Fibroblast of skin of right biceps (primary cell): Measurements from ENCODE around the gene STAC3.
"Not testable (repeated sequence)": the region's sequence is repeated elsewhere in the genome, so short reads cannot be mapped to it uniquely, and the experiment has no call there.

ENCODE experiments used
- DNase-seq: peaks from one replicate; pipeline ENCODE4 v3.0.0-alpha.2; 2013

The STAC3 gene

DNA sequence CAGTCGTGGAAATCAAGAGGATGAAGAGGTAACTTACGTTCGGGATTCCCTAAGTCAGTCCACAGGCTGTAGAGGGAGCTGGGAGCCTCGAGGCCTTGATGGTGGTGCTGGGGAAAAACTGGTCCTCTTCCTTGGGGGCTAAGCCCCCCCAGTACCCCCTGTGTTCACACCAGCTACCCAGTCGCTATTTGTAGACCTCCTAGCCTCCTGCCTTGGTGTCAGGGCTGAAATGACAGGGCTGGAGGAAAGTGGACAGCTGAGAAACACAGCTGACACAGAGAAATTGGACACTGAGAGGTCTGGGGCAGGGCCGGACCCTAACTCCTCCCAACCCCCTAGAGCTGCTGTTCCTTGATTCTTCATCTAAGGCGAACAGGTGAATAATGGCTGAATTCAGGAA is at the start of gene STAC3:
Gene STAC3, minus strand, starts transcription at position 232 of the 400 bp plus-strand sequence. CDS start 1,551 bp downstream, outside the sequence.
- DNase-seq: no peak

DNA sequence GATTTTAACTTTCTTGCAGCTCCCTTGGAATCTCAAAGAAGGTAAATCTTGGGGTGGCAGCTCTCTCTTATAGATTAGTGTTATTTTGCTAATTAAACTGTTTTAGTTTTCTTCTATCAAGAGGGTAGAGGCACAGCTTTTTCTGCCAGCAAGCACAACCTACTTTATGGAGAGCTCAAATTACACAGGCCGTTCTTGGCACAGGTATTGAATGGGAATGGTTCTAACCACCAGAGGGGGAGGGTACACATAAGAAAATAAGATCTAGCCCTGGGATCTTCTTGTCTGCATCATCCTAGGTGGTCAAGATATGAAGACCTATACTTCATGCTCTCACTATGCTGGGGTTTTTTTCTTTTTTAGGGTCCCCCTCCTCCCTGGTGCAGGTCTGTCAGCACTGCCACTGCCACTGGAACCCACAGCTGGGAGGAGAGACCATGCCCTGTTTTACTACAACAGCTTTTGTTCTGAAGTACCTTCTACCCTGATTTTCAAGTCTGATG is 48.6 kb upstream of the STAC3 start:
- DNase-seq: peak; percentile 11

DNA sequence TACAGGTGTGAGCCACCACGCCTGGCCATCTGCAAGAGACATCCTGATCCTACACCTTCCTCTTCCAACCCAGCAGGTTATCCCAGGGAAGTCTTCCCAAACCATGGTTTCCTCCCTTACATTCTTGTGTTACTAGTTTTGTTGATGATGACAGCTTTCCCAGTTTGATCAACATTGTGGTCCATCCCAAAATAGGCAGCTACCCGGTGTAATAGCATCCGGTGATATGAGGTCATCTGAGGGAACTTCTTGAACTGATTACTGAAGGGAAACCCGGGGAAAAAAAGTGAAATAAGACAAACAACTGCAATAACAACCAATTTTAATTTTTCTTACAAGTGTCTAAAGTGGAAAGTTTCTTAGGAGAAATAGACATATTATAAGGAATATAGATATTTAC is 45.3 kb upstream of the STAC3 start:
- peak; percentile 12 for DNase-seq

DNA sequence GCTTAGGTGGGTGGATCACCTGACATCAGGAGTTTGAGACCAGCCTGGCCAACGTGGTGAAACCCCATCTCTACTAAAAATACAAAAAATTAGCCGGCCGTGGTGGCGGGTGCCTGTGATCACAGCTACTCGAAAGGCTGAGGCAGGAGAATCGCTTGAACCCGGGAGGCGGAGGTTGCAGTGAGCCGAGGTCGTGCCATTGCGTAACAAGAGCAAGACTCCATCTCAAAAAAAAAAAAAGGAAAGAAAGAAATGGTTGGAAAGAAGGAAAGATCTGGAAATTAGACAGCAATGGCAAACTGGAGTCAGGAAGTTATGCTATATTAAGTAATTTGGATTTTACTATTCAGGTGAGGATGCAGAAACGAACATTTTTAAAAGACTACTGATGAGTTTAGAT is 31.1 kb upstream of the STAC3 start:
- DNase-seq: not testable (repeated sequence)

DNA sequence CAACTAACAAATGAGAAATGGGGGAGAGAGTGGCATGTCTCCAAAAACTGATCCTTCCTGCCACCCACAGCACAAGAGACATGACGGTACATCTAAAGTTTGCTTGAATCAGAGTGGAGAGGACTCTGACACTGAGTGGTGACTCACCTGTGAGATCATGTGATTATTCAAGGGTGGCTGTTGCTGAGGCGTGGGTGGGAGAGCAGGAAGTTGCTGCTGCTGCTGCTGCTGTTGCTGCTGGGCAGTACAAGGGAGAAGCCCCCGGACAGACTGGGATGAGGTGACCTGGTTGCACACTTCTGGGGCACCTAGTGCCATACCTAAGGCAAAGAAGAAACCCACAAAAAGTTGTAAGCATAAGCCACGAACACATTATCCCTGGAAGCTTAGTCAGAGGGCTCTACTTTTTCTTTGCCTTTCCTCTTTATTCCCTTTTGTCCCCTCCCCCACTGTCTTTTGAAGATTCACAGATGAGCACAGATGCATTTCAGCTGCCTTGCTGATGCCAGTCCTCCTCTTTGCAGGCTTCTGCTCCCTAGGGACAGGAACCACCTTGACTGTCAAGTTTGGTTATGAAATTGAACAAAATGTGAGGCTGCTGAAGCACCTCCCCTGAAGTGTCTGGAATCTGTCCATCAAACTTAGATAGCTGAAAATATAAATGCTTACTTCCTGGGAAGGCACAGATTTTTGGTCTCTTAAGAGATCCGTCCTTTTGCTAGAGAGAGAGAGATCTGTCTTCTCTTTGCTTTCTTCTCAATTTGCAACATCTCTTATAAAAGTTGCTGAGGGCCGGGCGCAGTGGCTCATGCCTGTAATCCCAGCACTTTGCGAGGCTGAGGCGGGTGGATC is 29.4 kb upstream of the STAC3 start:
- DNase-seq: peak; percentile 97

DNA sequence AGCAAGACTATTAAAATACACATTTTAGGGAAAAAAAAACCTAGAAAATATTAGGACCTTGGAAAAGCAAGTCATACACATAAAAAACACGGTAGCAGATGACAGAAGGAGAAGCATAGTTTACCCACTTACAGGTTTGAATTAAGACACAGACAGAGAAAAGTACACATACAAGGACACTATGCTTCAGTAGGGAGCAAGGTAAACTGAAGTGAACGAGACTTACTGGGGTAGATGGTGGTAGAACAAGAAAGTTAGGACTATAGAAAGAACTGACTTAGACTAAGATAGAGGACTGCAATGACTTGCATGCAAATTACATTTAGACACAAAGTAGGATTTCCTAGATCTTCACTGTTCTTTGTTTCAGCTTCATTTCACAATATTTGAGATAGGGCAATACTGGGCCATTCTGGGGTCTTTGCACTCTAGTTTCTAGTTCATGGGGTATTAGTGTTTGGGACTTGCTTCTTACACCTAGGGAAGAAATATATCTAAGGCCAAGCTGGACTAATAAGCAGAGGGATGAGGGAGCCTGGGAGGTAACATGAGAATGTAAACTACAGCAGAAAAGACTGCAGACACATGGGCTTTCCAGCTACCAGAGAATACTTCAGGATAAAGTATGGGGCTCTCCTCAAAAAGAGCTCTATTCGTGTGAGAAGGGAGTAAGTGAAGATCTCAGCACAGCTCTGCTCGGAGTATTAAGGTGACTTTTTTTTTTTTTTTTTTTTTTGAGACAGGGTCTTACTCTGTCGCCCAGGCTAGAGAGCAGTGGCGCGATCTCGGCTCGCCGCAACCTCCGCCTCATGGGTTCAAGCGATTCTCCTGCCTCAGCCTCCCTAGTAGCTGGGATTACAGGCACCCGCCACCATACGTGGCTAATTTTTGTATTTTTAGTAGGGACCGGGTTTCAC is 27.7 kb upstream of the STAC3 start:
- DNase-seq: no peak

DNA sequence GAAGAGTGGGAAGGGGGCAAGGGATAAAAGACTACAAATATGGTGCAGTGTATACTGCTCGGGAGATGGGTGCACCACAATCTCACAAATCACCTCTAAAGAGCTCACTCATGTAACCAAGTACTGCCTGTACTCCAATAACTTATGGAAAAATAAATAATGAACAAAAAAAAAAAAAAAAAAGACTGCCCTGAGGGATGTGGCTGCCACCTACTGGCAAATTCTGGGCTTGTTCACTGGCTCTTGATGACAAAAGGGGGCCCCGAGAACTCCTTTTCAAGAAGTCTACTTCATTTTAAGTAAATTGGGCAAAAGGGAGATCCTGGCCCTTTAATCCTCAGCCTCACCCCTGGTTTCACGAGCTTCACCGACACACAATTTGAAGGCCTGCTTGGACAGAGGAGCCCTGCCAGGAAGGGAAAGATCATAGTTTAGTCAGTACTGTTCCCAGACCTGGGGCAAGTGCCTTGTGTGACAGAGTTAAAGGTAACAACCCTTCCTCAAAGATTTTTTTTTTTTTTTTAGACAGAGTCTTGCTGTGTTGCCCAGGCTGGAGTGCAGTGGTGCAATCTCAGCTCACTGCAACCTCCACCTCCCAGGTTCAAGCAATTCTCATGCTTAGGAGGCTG is 26.1 kb upstream of the STAC3 start:
- peak; percentile 39 for DNase-seq

DNA sequence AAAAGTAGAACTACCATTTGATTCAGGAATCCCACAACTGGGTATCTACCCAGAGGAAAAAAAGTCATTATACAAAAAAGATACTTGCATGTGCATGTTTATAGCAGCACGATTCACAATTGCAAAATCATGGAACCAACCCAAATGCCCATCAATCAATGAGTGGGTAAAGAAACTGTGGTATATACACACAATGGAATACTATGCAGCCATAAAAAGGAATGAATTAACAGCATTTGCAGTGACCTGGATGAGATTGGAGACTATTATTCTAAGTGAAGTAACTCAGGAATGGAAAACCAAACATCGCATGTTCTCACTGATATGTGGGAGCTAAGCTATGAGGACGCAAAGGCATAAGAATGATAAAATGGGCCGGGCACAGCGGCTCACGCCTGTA is 25.2 kb upstream of the STAC3 start:
- not testable (repeated sequence) for DNase-seq

DNA sequence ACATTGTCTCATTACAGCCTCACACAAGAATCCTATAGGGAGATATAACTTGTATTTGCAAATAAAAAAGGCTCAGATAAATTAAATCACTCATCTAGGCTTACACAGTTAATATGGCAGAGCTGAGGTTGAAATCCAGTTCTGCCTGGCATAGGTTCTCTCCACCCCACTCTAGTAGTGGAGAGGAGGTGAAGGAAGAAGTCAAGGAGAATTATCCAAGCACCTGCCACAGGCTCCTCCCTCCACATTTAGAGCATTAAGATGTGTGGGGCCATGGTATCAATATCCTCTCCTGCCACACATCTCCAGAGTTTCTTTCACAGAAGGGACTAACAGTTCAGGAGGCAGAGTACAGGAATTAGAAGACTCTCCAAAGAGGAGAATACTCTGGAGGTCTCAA is 22.5 kb upstream of the STAC3 start:
- no peak for DNase-seq

DNA sequence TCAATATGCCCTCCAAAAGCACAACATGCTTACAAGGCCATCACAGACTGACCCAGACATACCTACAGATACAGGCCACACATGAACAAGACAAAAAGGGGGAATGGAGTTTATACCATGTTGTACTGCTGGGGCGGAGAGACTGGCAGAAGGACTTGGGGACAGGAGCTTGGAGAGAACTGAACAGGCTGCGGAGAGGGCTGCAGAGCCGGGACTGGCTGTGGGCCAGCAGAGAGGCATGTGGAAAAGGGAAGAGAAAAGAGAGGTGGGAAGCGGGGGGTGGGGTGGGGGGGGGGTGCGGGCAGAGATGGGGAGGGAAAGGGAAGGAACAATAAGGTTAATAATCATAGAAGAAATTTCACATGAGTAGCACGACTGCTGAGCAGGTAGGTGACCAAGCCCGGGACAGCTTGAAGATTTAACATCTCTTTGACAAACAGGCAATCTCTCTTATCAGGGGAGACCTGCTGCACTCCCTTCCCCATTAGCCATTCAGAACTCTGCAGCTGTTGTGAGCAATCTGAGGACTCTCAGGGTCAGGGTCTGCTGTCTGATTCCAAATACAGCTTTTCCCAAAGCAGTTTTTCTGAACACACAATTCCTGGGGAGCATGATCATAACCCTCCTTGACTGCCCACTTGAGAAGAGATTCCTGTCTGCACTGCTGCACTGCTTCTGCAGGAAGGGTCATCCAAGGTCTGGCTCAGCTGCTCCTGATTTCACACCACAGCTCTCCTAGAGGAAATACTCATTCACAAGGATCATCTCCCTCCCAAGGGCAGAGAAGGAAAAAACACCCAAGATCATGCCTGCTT is 21.6 kb upstream of the STAC3 start:
- peak; percentile 22 for DNase-seq

DNA sequence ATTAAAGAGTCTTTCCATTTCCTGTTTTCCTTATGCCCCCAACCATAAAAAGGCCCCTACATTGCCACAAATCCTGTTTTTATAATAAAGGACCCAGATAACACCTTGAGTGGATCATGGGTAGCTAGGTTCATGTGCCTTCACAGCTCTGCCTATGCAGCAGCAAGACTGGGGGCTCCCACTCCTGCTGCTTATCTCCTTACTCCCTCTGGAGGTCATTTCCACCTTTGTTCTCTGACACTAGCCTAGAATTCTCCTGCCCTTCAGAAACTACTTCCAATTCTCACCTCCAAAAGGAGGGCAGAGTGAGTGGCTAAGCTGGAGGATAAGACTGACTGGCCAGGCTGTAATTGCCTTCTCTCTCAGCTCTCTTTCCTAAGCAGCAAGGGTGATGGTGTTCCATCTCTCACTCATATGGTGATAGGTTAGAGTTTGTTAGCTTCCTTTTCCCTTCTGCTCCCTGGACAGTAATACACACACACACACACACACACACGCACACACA is 20.0 kb upstream of the STAC3 start:
- no peak for DNase-seq

DNA sequence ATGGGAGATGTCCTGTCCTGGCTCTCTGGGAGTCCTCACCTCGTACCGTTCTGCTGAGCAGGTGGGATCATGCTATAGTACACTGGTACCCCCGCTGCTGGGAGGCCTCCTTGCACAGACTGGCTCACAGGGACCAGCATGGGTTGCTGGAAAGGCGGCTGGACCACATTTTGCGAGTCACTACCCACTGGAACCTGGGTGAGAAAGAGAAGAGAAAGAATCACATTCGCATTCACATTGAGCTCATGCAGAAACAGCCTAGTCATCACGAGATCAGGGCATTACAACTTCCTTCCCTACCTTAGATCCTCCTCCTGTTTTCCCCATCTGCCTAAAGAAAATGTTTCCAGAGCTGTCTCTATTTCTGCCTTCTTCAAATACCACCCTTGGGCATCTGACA is 17.3 kb upstream of the STAC3 start:
- peak; percentile 49 for DNase-seq

DNA sequence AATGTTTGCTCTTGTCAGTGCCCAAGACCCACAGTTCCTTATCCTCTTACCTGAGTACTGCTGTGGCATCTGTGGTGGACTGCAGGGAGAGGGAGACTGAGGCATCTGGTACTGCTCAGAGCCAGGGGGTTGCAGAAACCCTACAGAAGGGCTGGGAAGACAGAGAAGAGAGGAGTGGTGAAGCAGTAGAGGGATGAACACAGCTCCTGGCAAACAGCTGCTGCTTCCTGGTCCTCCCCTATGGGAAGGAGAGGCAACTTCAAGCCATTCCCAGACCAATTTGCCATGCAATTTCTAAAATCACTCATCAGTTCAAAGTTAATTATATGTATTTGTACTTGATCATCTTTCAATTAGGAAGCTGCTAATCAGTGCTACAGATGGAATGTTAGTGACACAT is 15.7 kb upstream of the STAC3 start:
- no peak for DNase-seq

DNA sequence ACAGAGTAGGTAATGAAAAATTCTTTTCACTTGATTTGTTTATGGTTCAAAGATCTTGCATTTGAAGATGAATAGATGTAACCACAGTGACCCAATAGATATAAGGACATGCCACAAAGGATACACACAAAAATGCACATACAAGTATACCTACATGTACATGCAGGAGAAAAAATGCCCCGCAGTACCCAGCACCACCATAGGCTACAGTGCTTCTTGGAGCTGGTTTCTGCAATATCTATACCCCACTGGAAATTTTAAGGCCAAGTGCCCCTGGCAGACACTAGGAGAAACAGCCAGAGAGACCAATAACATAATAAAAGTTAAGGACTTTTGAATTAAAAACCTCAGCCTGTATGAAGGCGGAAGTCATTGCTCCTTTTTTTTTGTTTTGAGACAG is 12.1 kb upstream of the STAC3 start:
- DNase-seq: no peak

DNA sequence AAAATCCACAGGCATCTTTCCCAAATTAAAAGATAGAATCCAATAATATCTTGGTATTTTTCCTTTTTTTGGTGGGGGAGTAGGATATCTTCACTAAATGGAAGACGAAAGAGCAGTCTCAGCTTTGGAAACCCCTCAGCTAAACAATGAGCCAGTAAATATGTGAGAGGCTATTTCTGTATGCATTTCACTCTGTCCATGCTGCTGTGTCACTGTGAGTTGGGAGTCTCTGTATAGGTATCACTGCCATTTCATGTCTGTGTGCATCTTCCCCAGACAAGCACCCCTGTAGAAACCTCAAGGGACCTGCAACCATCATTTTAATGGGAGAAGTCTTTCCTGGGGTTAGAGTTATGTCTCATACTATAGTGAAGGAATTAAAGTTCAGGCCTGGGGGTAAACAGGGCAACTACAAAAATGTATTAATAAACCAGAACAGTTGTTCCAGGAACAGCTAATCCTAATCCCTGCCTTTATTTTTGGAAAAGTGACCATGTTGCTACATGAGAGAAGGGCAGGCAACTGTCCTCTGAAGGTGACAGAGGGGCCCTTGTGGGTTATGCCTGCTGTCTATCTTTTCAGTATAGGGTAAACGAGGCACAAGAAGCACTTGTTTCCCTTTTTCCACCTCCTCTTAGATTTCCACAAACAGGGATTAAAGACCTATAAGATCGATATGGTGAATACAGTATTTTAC is 11.3 kb upstream of the STAC3 start:
- DNase-seq: no peak

DNA sequence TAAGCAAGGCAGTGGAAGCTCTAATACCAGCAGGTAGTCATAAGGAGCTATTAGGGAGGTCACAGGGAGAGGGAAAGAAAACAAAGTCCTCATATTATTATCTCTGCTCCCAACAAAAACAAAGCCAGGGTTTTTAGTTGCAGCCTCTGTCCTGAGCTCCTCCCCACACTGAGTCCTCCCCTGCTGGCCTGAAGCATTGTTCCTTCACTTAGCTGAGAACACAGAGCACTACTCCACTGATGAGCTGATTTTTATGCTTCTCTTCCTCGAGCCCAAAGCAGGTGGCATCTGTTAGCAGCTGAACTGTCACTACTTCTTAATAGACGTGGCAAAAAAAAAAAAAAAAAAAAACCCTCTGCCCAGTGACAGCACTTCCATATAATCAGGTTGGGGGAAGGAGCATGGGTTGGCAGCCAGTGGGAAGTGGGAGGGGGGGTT is 10.5 kb upstream of the STAC3 start:
- no peak for DNase-seq

DNA sequence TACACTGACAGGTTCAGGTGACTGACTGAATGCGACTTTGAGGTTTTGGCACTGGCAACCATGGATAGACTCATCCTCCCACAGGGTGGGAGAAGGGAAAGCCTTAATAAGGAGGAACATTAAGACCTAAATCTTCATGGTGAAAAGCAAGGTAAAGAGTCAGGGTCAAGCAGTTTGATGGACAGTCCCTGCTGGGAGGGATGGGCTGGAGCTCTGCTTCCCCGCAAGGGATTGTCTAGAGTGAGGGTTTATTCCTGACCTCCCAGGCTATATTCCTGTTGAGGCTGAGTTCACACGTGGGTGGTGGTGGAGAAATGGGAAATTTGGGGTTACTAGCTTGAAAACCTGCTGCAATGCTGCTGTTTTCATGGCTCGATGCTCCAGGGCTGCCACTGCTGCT is 9.4 kb upstream of the STAC3 start:
- DNase-seq: no peak

DNA sequence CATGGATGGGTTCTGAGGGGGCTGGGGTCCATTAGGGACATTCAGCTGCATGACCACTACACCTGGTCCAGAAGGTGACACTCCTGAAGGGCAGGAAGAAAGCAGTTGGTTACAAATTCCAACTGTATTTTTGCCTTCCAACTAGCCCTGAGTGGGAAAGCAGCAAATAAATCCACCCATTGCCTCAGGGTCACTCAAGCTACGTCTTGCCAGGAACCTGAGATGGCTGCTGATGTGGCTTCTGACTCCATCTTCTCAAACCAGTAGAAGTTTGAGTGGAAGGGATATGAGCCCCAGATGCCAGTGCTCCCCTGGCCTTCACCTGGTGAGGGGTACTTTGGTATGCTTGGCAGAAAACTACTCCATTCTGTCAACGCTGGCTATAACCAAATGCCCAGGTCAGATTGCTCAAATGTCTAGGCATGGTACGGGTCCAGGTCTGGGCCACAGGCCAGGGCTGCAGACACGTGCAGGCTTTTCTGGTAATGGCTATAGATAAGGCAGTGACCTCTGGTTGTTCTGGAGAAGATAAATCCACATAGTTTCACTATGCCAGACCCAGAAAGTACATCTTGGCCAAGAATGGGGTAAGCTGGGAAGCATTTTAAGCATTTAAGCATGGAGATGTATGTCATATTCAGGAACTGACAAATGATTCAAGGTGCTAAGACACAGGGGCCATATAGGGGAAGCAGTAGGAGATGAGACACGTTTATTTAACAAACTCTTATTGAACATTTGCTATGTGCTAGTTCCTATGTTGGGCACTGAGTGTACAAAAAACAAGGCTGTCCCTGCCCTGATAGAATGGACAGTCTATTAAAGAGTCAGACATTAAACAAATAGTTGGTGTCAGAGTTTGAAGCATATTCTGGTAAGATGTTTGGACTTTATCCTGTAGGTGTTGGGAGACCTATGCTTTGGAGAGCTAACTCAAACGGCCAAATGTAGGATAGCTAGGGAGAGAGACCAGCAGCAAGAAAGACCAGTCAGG is 8.3 kb upstream of the STAC3 start:
- no peak for DNase-seq

DNA sequence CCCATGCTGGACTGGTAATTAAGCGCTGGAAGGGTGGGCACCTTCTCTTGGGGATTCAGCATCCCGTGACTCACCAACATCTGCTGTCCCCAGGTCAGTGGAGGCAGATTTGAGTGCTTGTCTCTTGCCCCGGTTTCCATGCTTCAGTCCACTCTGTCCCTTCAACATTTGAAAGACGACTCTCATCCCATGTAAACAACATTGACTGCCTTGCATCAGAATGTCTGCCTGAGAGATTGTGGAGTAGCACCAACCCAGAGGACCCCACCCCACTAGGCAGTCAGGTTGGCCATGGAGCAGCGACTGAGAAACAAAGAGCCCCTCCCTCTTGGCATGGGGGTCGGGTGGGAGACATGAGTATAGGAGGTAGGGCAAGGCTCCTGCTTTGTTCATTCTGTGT is 4.9 kb upstream of the STAC3 start:
- no peak for DNase-seq
